HG03439 (cell line): ENCODE measurements around the gene PILRA.
"Not testable (repeated sequence)": the region's sequence is repeated elsewhere in the genome, so short reads cannot be mapped to it uniquely, and the experiment has no call there.

ENCODE experiments used
- ATAC-seq: cut with Tn5 transposase; IDR thresholded peaks from one replicate; pipeline ENCODE4 v1.9.1; 2021; ENCODE audit warnings: mild to moderate bottlenecking, moderate library complexity; ENCODE audit not compliant: unreplicated experiment

PILRA gene

DNA sequence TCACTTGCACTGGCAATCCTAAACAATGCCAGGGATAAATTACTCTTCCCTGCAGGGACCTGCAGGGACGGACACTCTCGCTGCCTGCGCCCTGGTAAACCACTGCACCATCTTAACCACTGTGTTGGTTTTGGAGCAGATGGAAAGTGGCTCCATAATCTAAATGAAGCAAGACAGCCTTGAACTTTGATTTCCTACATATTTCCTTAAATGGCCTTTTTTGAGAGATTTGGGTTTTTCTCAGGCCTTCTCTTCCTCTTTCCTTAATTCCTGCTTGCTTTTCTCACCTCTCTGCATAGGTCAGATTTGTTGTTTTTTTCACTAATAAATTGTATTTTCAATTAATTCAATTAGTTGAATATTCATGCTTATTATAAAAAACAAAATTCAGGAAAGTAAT, 2.8 kb downstream of the PILRA start:
- no peak for ATAC-seq

DNA sequence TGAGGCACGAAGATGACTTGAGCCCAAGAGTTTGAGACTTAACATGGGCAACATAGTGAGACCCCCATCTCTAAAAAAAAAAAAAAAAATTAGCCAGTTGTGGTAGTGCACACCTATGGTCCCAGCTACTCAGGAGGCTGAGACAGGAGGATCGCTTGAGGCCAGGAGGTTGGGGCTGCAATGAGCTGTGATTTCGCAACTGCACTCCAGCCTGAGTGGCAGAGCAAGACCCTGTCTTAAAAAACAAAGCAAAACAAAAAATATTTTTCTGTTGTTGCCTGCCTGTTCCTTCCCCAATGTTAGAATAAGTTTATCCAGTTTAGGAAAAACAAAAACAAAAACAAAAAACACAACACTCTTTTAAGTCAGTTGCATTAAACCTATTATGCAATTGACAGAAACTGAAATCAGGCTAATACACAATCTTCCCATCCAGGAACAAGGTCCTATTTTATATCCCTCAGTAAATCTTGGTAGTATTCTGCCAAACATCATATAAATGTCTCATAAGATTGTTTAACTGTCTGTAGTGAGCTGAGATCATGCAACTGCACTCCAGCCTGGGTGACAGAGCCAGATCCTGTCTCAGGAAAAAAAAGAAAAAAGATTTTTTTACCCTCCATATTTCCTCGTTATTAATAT, 4.9 kb downstream of the PILRA start:
- no peak for ATAC-seq

DNA sequence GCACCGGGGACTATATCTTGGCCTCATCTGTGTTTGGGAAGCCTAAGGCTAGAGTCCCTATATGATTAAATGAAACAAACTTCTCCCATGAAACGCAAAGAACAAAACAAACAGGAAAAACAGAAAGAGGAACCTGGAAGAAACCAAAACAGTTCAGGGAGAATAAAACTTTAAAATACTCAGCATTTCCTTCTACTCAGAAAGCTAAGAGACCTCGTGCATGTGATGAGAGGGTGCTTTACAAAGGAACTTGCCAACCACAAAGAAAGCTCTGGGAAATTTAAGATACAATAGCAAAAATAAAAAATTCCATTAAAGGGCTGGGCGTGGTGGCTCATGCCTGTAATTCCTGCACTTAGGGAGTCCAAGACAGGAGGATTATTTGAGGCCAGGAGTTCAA, 6.9 kb downstream of the PILRA start:
- no peak for ATAC-seq

- ATAC-seq = not testable (repeated sequence)
Measured at GRCh38 chr7:100381531-100382233, 8.4 kb downstream of the PILRA start.

GRCh38 chr7:100382234-100382853, 9.1 kb downstream of the PILRA start:
- not testable (repeated sequence) for ATAC-seq

- no peak for ATAC-seq
Measured at GRCh38 chr7:100384628-100385294, 11.5 kb downstream of the PILRA start.

GRCh38 chr7:100386940-100387339, 13.7 kb downstream of the PILRA start:
- ATAC-seq = no peak

- no peak for ATAC-seq
Measured at GRCh38 chr7:100387695-100388094, 14.4 kb downstream of the PILRA start.

- no peak for ATAC-seq
Measured at GRCh38 chr7:100389437-100390088, 16.3 kb downstream of the PILRA start.

DNA sequence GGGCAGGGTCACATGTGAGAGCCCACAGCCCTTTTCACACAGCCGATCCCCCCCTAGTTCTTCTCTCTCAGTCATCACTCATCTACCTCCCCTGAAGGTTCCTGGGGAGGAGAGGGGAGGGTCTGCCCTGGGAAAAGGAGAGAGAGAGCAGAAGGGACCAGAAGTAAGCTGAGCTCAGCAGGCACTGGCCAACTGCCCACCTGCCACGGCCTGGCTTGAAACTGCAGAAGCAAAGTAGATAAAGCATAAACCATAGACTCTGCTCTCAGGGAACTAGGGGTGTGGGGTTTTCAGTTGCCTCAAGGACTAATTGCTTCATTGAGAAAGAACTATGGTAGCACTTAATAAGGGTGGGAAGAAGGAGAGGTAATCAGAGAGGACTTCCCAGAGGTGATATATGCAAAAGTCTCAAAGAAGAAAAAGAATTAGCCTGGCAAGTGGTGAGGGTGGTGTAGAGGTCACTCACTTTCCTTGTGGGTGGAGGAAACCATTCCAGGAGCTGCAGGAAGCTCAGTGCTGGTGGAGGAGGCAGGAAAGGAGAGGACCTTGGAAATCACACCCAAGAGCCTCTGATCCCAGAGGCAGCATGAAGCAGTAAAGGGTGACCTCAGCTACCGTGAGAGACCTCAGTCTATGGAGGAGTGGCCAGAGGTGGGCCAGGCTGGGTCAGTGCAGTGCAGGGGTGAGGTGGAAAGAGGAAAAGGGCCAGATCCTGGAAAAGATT, 17.2 kb downstream of the PILRA start:
- ATAC-seq = no peak

DNA sequence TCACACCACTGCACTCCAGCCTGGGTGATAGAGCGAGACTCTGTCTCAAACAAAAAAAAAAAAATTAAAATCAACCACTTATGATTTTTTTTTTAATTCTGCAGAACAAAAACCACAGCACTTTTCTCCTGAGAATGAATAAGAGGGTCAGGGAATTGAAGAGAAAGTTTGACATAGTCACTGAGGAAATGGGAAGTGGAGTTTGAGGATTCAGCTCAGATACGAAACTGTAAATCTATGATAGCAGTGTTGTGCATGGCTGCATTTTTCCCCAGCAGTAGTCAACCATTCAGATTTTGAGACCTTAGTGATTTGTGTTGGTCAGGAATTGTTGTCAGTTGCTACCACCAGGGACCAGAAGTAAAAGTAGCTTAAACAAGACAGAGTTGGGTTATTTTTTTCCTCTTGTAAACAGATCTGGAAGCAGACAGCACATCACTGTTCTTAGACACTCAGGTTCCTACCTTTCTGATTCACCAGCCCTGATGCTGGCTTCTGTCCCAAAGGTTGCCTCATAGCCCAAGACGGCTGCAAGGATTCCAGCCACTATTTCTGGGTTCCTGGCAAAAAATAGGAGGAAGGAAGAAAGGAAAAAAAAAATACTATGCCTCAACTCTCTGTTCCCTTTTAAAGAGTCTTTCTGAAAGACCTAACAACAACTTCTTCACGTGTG, 20.1 kb downstream of the PILRA start:
- ATAC-seq = no peak

- no peak for ATAC-seq
Measured at GRCh38 chr7:100394077-100394476, 20.8 kb downstream of the PILRA start.

DNA sequence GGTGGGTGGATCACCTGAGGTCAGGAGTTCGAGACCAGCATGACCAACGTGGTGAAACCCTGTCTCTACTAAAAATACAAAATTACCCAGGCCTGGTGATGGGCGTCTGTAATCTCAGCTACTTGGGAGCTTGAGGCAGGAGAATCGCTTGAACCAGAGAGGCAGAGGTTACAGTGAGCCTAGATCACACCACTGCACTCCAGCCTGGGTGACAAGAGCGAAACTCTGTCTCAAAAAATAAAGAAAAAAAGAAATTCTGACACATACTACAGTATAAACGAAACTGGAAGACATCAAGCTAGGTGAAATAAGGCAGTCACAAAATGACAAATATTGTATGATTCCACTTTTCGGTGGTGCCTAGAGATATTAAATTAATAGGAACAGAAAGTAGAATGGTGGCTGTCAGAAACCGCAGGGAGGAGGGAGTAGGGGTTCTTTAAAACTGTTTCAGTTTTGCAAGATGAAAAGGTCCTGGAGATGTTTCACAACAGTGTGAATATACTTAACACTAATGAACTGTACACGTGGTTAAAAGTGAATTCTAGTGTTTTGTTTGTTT, 23.2 kb downstream of the PILRA start:
- ATAC-seq = peak; percentile 86

GRCh38 chr7:100397315-100398081, 24.2 kb downstream of the PILRA start:
- no peak for ATAC-seq

GRCh38 chr7:100398239-100398638, 25.0 kb downstream of the PILRA start:
- no peak for ATAC-seq

GRCh38 chr7:100400041-100400440, 26.8 kb downstream of the PILRA start:
- no peak for ATAC-seq

- ATAC-seq = no peak
Measured at GRCh38 chr7:100400656-100401055, 27.4 kb downstream of the PILRA start.

DNA sequence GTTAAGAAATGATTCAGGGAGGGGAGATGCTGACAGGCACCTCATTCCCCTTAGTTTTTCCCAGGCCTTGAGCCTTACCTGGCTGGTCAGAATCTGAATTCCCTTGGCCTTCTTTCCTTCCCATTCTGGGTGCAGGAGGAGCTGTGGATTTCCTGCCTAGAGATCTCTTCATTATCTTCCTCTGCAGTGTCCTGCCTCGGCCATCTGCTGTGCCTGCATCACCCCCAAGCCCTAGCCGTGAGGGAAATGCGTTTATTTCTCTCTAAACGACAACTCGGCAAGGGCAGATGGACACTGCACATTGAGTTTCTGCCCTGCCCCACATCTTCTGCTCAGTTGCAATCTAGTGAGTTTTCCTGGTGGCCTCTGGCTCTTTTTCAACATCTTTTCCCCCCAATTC, 28.5 kb downstream of the PILRA start:
- ATAC-seq = no peak

- ATAC-seq = no peak
Measured at GRCh38 chr7:100402241-100402640, 29.0 kb downstream of the PILRA start.
